WTC11 (cell line): ENCODE results near the gene CENPA. TPM values are rescaled to one million over a fixed set of nuclear protein-coding genes. Genes with fewer than 3 reads are reported as not detected.

Source experiments
- ATAC-seq: fragments of 200-7000 bp; cut with Tn5 transposase; 2 replicates; pipeline ENCODE4 v1.10.0; 2021; ENCODE audit warnings: mild to moderate bottlenecking, moderate library complexity
- CTCF ChIA-PET: fragments of 300-600 bp; sonication (Branson Sonifier 250); formaldehyde crosslinking; loops from one replicate; lab custom pipeline; 2021; ENCODE audit warnings: antibody characterized with exemption; lab: Charles Lee
- POLR2A ChIA-PET: fragments of 350-600 bp; sonication (Branson Sonifier 250); formaldehyde crosslinking; loops from one replicate; lab custom pipeline; 2021; ENCODE audit warnings: antibody characterized with exemption; lab: Charles Lee
- DNase-seq: peaks from one replicate; pipeline ENCODE4 v3.0.0; 2021; ENCODE audit warnings: low spot score
- H3K27ac Mint-ChIP-seq: 2 replicates; pipeline ENCODE4 v1.8.0; 2021; ENCODE audit warnings: mixed read lengths
- H3K27me3 Mint-ChIP-seq: 2 replicates; pipeline ENCODE4 v1.8.0; 2021; ENCODE audit warnings: low read depth, mild to moderate bottlenecking, moderate library complexity, mixed read lengths
- H3K36me3 Mint-ChIP-seq: 2 replicates; pipeline ENCODE4 v1.8.0; 2021; ENCODE audit warnings: mixed read lengths
- H3K4me1 Mint-ChIP-seq: 2 replicates; pipeline ENCODE4 v1.8.0; 2022; ENCODE audit warnings: mixed read lengths
- H3K4me3 Mint-ChIP-seq: 2 replicates; pipeline ENCODE4 v1.8.0; 2021; ENCODE audit warnings: mild to moderate bottlenecking, moderate library complexity, mixed read lengths
- H3K9me3 Mint-ChIP-seq: 2 replicates; pipeline ENCODE4 v1.8.0; 2021; ENCODE audit warnings: mixed read lengths
- ATF2 ChIP-seq: sonication (generic); formaldehyde crosslinking; IDR thresholded peaks from 2 replicates; pipeline ENCODE4 v1.8.1; 2022; ENCODE audit warnings: low read depth, missing genetic modification reagents, borderline replicate concordance
- CBFB ChIP-seq: sonication (generic); formaldehyde crosslinking; IDR thresholded peaks from 2 replicates; pipeline ENCODE4 v1.8.1; 2022; ENCODE audit warnings: mild to moderate bottlenecking, low read depth, missing genetic modification reagents
- ERG ChIP-seq: fragments of 250-450 bp; sonication (Bioruptor Pico); IDR thresholded peaks from 2 replicates; pipeline ENCODE4 v1.8.0; 2021; ENCODE audit warnings: mild to moderate bottlenecking
- FOXP1 ChIP-seq: sonication (generic); formaldehyde crosslinking; IDR thresholded peaks from 2 replicates; pipeline ENCODE4 v1.8.0; 2022; ENCODE audit warnings: missing genetic modification reagents, mild to moderate bottlenecking, moderate library complexity, borderline replicate concordance
- IRF2 ChIP-seq: sonication (generic); formaldehyde crosslinking; IDR thresholded peaks from 2 replicates; pipeline ENCODE4 v1.8.0; 2022; ENCODE audit warnings: low read depth, missing genetic modification reagents, borderline replicate concordance
- KAT7 ChIP-seq: sonication (generic); formaldehyde crosslinking; IDR thresholded peaks from 2 replicates; pipeline ENCODE4 v1.8.1; 2023; ENCODE audit warnings: missing genetic modification reagents, mild to moderate bottlenecking, borderline replicate concordance
- MXD4 ChIP-seq: fragments of 250-450 bp; sonication (Bioruptor Pico); IDR thresholded peaks from 2 replicates; pipeline ENCODE4 v1.8.0; 2021; ENCODE audit warnings: mild to moderate bottlenecking, moderate library complexity, borderline replicate concordance
- NR2C2 ChIP-seq: sonication (generic); formaldehyde crosslinking; IDR thresholded peaks from 2 replicates; pipeline ENCODE4 v1.8.0; 2022; ENCODE audit warnings: mild to moderate bottlenecking, missing genetic modification reagents
- SMAD4 ChIP-seq: sonication (generic); formaldehyde crosslinking; IDR thresholded peaks from 2 replicates; pipeline ENCODE4 v1.8.0; 2022; ENCODE audit warnings: mild to moderate bottlenecking, missing genetic modification reagents
- TP53 ChIP-seq: sonication (generic); formaldehyde crosslinking; IDR thresholded peaks from 2 replicates; pipeline ENCODE4 v1.8.1; 2023; ENCODE audit warnings: mild to moderate bottlenecking, missing genetic modification reagents
- ZBTB21 ChIP-seq: sonication (generic); formaldehyde crosslinking; IDR thresholded peaks from 2 replicates; pipeline ENCODE4 v1.8.1; 2023; ENCODE audit warnings: mild to moderate bottlenecking, missing genetic modification reagents, borderline replicate concordance
- ZNF532 ChIP-seq: fragments of 250-450 bp; sonication (Bioruptor Pico); IDR thresholded peaks from 2 replicates; pipeline ENCODE4 v1.9.0; 2021; ENCODE audit warnings: mild to moderate bottlenecking, borderline replicate concordance
- total RNA-seq: library from RNA; stranded (reverse); gene quantifications from 3 replicates; pipeline ENCODE4 v1.2.3, GENCODE V29; 2021

CENPA gene
- total RNA-seq, 1 experiment from 2014 or later: 45.6 TPM

- Mint-ChIP-seq H3K9me3 (no peaks in the 10 kb centered on the region), H3K27me3 (no peaks in the 10 kb centered on the region), H3K4me3 (no peak overlapping the region), H3K27ac (no peak overlapping the region), H3K4me1 (0 out of 2 replicates have a peak, but pooled peaks cover 2% of the 10 kb centered on the region), H3K36me3 (no peaks in the 10 kb centered on the region)
- TF ChIP-seq ZNF532 (CRISPR knock-in tag): no peak
- no peak for TF ChIP-seq ZBTB21 (CRISPR knock-in tag)
- ChIA-PET POLR2A (interaction anchor here (0.6 kb wide), 2 partner anchors 113 to 360 kb away, joined by 3 to 4 read pairs; no protein-coding TSS in a partner anchor), CTCF (no interaction called here)
- ATAC-seq: no peak
- no peak for DNase-seq
Measured at GRCh38 chr2:26820932-26821331, 35.1 kb downstream of the CENPA start.

- no peak overlapping the region for H3K27ac Mint-ChIP-seq
- no peak overlapping the region for H3K4me3 Mint-ChIP-seq
- DNase-seq: no peak
- H3K27me3 Mint-ChIP-seq: no peaks in the 10 kb centered on the region
- CTCF ChIA-PET: interaction anchor here (0.7 to 1.1 kb wide), 2 partner anchors 100 to 120 kb away, joined by 3 to 4 read pairs; no protein-coding TSS in a partner anchor
- TF ChIP-seq TP53 (CRISPR knock-in tag) (no peak), FOXP1 (CRISPR knock-in tag) (no peak), ERG (no peak), NR2C2 (CRISPR knock-in tag) (no peak), MXD4 (CRISPR knock-in tag) (no peak), CBFB (CRISPR knock-in tag) (no peak), ATF2 (no peak), KAT7 (CRISPR knock-in tag) (no peak), IRF2 (CRISPR knock-in tag) (no peak), SMAD4 (CRISPR knock-in tag) (no peak), ZNF532 (CRISPR knock-in tag) (no peak)
- TF ChIP-seq, all 79 proteins: peak for 0
- Mint-ChIP-seq H3K4me1 (no peaks in the 10 kb centered on the region), H3K36me3 (no peaks in the 10 kb centered on the region), H3K9me3 (no peaks in the 10 kb centered on the region)
- POLR2A ChIA-PET: no interaction called here
- ATAC-seq: no peak
Measured at GRCh38 chr2:26822877-26823276, 37.0 kb downstream of the CENPA start.
